ENCODE measurements around the gene RMND5A.

GRCh38 chr2:86790134-86790675 lies 70.1 kb downstream of the RMND5A start:
- TF ChIP-seq, protein P1, sequence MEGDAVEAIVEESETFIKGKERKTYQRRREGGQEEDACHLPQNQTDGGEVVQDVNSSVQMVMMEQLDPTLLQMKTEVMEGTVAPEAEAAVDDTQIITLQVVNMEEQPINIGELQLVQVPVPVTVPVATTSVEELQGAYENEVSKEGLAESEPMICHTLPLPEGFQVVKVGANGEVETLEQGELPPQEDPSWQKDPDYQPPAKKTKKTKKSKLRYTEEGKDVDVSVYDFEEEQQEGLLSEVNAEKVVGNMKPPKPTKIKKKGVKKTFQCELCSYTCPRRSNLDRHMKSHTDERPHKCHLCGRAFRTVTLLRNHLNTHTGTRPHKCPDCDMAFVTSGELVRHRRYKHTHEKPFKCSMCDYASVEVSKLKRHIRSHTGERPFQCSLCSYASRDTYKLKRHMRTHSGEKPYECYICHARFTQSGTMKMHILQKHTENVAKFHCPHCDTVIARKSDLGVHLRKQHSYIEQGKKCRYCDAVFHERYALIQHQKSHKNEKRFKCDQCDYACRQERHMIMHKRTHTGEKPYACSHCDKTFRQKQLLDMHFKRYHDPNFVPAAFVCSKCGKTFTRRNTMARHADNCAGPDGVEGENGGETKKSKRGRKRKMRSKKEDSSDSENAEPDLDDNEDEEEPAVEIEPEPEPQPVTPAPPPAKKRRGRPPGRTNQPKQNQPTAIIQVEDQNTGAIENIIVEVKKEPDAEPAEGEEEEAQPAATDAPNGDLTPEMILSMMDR (IDR thresholded peaks at IDR 0.05) = no peak
- TF ChIP-seq POLR2A (IDR thresholded peaks at IDR 0.05) = no peak
